Lung microvascular endothelial cell (primary cell): ENCODE measurements around the gene C5orf34. TPM values are rescaled to one million over a fixed set of nuclear protein-coding genes. Genes with fewer than 3 reads are reported as not detected.
A peak's percentile ranks its signal among the peaks of the same experiment; 100 is the strongest.
"Not testable (repeated sequence)": the region's sequence is repeated elsewhere in the genome, so short reads cannot be mapped to it uniquely, and the experiment has no call there.

ENCODE experiments used
- DNase-seq, 2 donors: peaks; one replicate each; pipeline versions ENCODE4 v3.0.0 to v3.0.0-alpha.2; 2010; ENCODE audit warnings: low read depth in 2 of 2
- total RNA-seq: library from RNA; depleted of rRNA; stranded (reverse); fragments of >200 nt; gene quantifications from 2 replicates; pipeline ENCODE4 v1.2.1, GENCODE V29; 2014

C5orf34 gene
- 1.4 and 2.0 TPM in 2 replicates for total RNA-seq

GRCh38 chr5:43514816-43515677 is at the start of gene C5orf34:
C5orf34 (minus strand) TSS chr5:43515148; CDS start chr5:43509339, 5,809 bp downstream.
- DNase-seq = peak; percentile 96 to 97

GRCh38 chr5:43564289-43564850 is 49.4 kb upstream of the C5orf34 start:
- no peak for DNase-seq

- DNase-seq = peak in 1 of 2 donors; percentile 22
Observed at GRCh38 chr5:43563321-43563720, 48.4 kb upstream of the C5orf34 start.

- no peak for DNase-seq
Observed at GRCh38 chr5:43561356-43561755, 46.4 kb upstream of the C5orf34 start.

GRCh38 chr5:43560128-43560527 is 45.2 kb upstream of the C5orf34 start:
- DNase-seq = no peak

GRCh38 chr5:43556857-43557542 is 42.1 kb upstream of the C5orf34 start, which contains the start of gene PAIP1:
PAIP1 (minus strand) TSS chr5:43557077; CDS start chr5:43556846, 231 bp downstream.
- peak; percentile 91 to 93 for DNase-seq

- DNase-seq = not testable (repeated sequence)
Observed at GRCh38 chr5:43556607-43556856, 41.6 kb upstream of the C5orf34 start.

GRCh38 chr5:43555895-43556606 is 41.1 kb upstream of the C5orf34 start:
- DNase-seq = peak; percentile 57 to 69

- no peak for DNase-seq
Observed at GRCh38 chr5:43554497-43554896, 39.5 kb upstream of the C5orf34 start.

GRCh38 chr5:43553381-43553780 is 38.4 kb upstream of the C5orf34 start:
- peak in 1 of 2 donors; percentile 23 for DNase-seq

GRCh38 chr5:43551731-43552130 is 36.8 kb upstream of the C5orf34 start:
- DNase-seq = no peak

GRCh38 chr5:43549272-43549671 is 34.3 kb upstream of the C5orf34 start:
- DNase-seq = not testable (repeated sequence)

- DNase-seq = no peak
Observed at GRCh38 chr5:43548358-43548757, 33.4 kb upstream of the C5orf34 start.

GRCh38 chr5:43547532-43547931 is 32.6 kb upstream of the C5orf34 start:
- no peak for DNase-seq

- no peak for DNase-seq
Observed at GRCh38 chr5:43543434-43543833, 28.5 kb upstream of the C5orf34 start.

GRCh38 chr5:43540746-43541145 is 25.8 kb upstream of the C5orf34 start:
- DNase-seq = no peak

GRCh38 chr5:43536972-43537371 is 22.0 kb upstream of the C5orf34 start:
- no peak for DNase-seq

- DNase-seq = no peak
Observed at GRCh38 chr5:43533646-43534045, 18.7 kb upstream of the C5orf34 start.

- no peak for DNase-seq
Observed at GRCh38 chr5:43530648-43531047, 15.7 kb upstream of the C5orf34 start.

- no peak for DNase-seq
Observed at GRCh38 chr5:43523662-43524072, 8.7 kb upstream of the C5orf34 start.

- DNase-seq = no peak
Observed at GRCh38 chr5:43520615-43521014, 5.7 kb upstream of the C5orf34 start.

GRCh38 chr5:43515678-43516048 is 715 bp upstream of the C5orf34 start:
- no peak for DNase-seq
